Esophagus muscularis mucosa (tissue), 4 donors: ENCODE results near the gene NPHP4. TPM values are rescaled to one million over a fixed set of nuclear protein-coding genes. Genes with fewer than 3 reads are reported as not detected.
"Not testable (repeated sequence)": the region's sequence is repeated elsewhere in the genome, so short reads cannot be mapped to it uniquely, and the experiment has no call there.

ENCODE experiments used
- DNase-seq: peaks from one replicate; pipeline ENCODE4 v3.0.0-alpha.2; 2017; ENCODE audit errors: extremely low spot score
- H3K27ac ChIP-seq, 4 donors: fragments of 200-600 bp; sonication (generic); replicated peaks in 1 of 4; 1 replicate in 3 of 4; 2 replicates in 1 of 4; pipeline ENCODE4 v1.5.1; 2016 to 2019; ENCODE audit warnings: mild to moderate bottlenecking in 1 of 4
- H3K27me3 ChIP-seq, 4 donors: fragments of 200-600 bp; sonication (generic); one replicate each; pipeline versions ENCODE4 v1.5.1 to v1.6.0; 2016 to 2019
- H3K36me3 ChIP-seq, 4 donors: fragments of 200-600 bp; sonication (generic); one replicate each; pipeline ENCODE4 v1.5.1; 2016 to 2019
- H3K4me1 ChIP-seq, 4 donors: fragments of 200-600 bp; sonication (generic); one replicate each; pipeline ENCODE4 v1.5.1; 2016 to 2019
- H3K4me3 ChIP-seq, 4 donors: fragments of 200-600 bp; sonication (generic); 1 replicate in 2 of 4; 2 replicates in 2 of 4; pipeline ENCODE4 v1.5.1; 2016 to 2019; ENCODE audit warnings: mild to moderate bottlenecking in 4 of 4, moderate library complexity in 1 of 4
- H3K9me3 ChIP-seq, 4 donors: fragments of 200-600 bp; sonication (generic); 1 replicate in 3 of 4; 2 replicates in 1 of 4; pipeline ENCODE4 v1.5.1; 2016 to 2019
- CTCF ChIP-seq, 3 experiments: fragments of 200-600 bp in 2 of 3; fragments of 450-650 bp in 1 of 3; sonication (generic) in 2 of 3; IDR thresholded peaks; one replicate each; pipeline ENCODE4 v1.5.1; 2017 to 2019; ENCODE audit warnings: antibody characterized with exemption in 3 of 3, mild to moderate bottlenecking in 2 of 3, moderate library complexity in 1 of 3
- EP300 ChIP-seq: sonication (generic); formaldehyde crosslinking; IDR thresholded peaks from one replicate; pipeline ENCODE4 v1.6.1; 2017; ENCODE audit warnings: antibody characterized with exemption
- POLR2A ChIP-seq: fragments of 450-650 bp; IDR thresholded peaks from one replicate; pipeline ENCODE4 v1.6.1; 2017; ENCODE audit warnings: antibody characterized with exemption, moderate library complexity, mild to moderate bottlenecking, low read depth
- POLR2AphosphoS5 ChIP-seq, 2 donors: sonication (generic); formaldehyde crosslinking; IDR thresholded peaks; one replicate each; pipeline ENCODE4 v1.6.1; 2017; ENCODE audit warnings: antibody characterized with exemption in 2 of 2
- WGBS: methylation state at CpG from one replicate; pipeline ENCODE4 v1.1.5; 2018; 5-methylcytosine and 5-hydroxymethylcytosine counted together
- intact Hi-C: fragments of 100-400 bp; cut with DNase I; formaldehyde crosslinking; loops from one replicate; pipeline ENCODE4 v1.15.1; 2023
- total RNA-seq, 4 donors: library from RNA; depleted of rRNA; stranded (reverse); fragments of >200 nt; gene quantifications; one replicate each; pipeline versions ENCODE4 v1.1.0 to v1.2.1, GENCODE V29; 2016

The NPHP4 gene
- total RNA-seq, 4 donors from 2014 or later = 6.5 to 9.1 (median 8.0) TPM

DNA sequence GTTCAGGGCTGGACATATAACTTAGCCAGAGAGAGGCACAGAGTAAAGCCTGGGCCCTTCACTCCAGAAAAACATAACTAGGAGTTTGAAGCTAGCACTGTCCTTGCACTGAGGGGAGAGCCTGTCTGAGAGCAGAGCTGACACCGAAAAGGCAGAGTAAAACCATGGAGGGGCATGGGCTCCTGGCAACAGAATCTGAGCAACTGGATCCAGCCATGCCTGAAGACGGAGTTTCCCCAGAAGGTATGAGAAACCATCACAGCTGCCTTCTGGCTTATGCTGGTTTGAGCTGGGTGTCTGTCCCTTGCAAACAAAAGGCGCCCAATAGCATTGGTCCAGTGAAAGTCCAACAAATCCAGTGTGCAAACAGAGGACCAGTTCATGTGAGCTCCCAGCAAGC lies 137.5 kb downstream of the NPHP4 start:
- DNase-seq = no peak
- no peak overlapping the region for H3K4me3 ChIP-seq
- intact Hi-C loops = no loop called here
- H3K36me3 ChIP-seq = peaks cover 0 to 13% (median 0%) of the 10 kb centered on the region in 4 donors
- TF ChIP-seq CTCF (IDR thresholded peaks at IDR 0.05) (no peak), EP300 (no peak), POLR2A (no peak), POLR2AphosphoS5 (IDR thresholded peaks at IDR 0.05) (no peak)
- H3K27me3 ChIP-seq = no peaks in the 10 kb centered on the region
- H3K4me1 ChIP-seq = no peaks in the 10 kb centered on the region
- no peak overlapping the region for H3K27ac ChIP-seq
- no peaks in the 10 kb centered on the region for H3K9me3 ChIP-seq
- WGBS = 91% methylated on average over 3 of the region's 3 CpGs

DNA sequence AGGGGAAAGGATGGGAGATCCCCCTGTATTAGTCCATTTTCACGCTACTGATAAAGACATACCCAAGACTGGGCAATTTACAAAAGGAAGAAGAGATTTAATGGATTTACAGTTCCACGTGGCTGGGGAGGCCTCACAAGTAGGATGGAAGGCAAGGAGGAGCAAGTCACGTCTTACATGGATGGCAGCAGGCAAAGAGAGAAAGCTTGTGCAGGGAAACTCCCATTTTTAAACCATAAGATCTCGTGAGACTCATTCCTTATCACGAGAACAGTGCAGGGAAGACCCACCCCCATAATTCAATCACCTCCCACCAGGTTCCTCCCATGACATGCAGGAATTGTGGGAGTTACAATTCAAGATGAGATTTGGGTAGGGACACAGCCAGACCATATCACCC lies 138.4 kb downstream of the NPHP4 start:
- H3K27me3 ChIP-seq, intact Hi-C loops, H3K9me3 ChIP-seq, H3K36me3 ChIP-seq, DNase-seq, H3K4me3 ChIP-seq, H3K27ac ChIP-seq, H3K4me1 ChIP-seq: not testable (repeated sequence)
- WGBS = 82% methylated on average over 5 of the region's 5 CpGs

DNA sequence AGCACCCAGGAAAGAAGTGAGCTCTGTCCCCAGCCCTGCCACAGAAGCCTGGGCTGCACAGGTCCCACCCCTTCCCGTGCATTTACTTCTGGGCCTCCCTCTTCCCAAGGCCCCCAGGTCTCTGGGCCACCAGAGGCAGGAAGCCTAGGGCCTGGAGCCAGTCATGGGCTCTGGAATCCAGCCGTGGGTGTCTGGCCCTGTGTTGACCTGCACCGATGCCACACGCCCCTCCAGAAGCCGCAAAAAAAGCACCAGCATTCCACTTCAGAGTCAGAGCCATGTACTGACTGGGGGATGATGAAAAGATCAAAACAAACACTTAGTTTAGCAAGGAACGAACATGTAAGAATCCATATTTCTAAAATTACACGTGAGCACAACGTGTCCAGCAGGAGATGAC lies 141.7 kb downstream of the NPHP4 start:
- no peaks in the 10 kb centered on the region for H3K4me1 ChIP-seq
- H3K27me3 ChIP-seq = peaks cover 0 to 36% (median 6%) of the 10 kb centered on the region in 4 donors
- no peaks in the 10 kb centered on the region for H3K36me3 ChIP-seq
- H3K4me3 ChIP-seq = no peak overlapping the region
- no peaks in the 10 kb centered on the region for H3K9me3 ChIP-seq
- 75% methylated on average over 8 of the region's 8 CpGs for WGBS
- no peak overlapping the region for H3K27ac ChIP-seq
- intact Hi-C loops = no loop called here
- no peak for DNase-seq
- TF ChIP-seq EP300 (no peak), POLR2AphosphoS5 (IDR thresholded peaks at IDR 0.05) (no peak), POLR2A (no peak), CTCF (IDR thresholded peaks at IDR 0.05) (no peak)

- peaks cover 0 to 45% (median 9%) of the 10 kb centered on the region in 4 donors for H3K27me3 ChIP-seq
- H3K9me3 ChIP-seq = no peaks in the 10 kb centered on the region
- H3K4me1 ChIP-seq = no peaks in the 10 kb centered on the region
- no peak overlapping the region for H3K27ac ChIP-seq
- DNase-seq = no peak
- WGBS = 66% methylated on average over 4 of the region's 4 CpGs
- intact Hi-C loops = no loop called here
- TF ChIP-seq EP300 = no peak
- no peak for TF ChIP-seq CTCF (IDR thresholded peaks at IDR 0.05)
- TF ChIP-seq POLR2AphosphoS5 (IDR thresholded peaks at IDR 0.05) = no peak
- no peak for TF ChIP-seq POLR2A
- no peaks in the 10 kb centered on the region for H3K36me3 ChIP-seq
- no peak overlapping the region for H3K4me3 ChIP-seq
Measured at GRCh38 chr1:5849550-5849949, 142.7 kb downstream of the NPHP4 start.

DNA sequence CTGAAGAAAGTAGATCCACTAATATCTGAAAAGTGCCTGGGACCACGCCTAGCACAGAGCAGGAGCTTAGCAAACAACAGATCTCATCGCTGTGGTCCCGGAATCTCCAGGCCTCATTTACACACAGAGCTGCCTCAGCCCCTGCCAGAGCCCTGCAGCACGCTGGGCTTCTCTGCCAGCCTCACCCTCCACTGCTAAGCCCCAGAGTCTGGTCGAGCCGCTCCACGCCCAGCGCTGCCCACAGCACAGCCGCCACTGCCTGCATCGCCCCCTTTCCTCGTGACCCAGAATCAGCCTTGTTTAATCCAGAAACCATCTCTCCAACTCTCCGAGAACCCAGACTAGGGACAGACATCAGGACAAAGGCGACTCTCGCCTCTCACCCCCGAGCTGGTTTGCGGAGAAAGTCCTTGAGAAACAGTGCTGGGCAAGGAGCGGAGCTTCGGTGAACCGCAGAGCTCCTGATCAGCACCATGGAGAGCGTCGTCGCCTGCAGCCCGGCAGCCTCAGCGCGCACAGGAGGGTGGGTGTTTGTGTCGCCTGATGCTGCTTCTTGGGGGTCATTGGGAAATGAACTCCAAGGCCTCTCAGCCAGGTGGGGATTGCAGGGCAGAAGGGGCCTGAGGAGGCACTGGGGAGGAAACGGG lies 145.1 kb downstream of the NPHP4 start:
- peaks cover 0 to 68% (median 9%) of the 10 kb centered on the region in 4 donors for H3K27me3 ChIP-seq
- H3K27ac ChIP-seq = no peak overlapping the region
- no peak for TF ChIP-seq EP300
- TF ChIP-seq CTCF (IDR thresholded peaks at IDR 0.05) = no peak
- TF ChIP-seq POLR2A = no peak
- no peak for TF ChIP-seq POLR2AphosphoS5 (IDR thresholded peaks at IDR 0.05)
- intact Hi-C loops = no loop called here
- 50% methylated on average over 17 of the region's 27 CpGs for WGBS
- no peaks in the 10 kb centered on the region for H3K9me3 ChIP-seq
- no peaks in the 10 kb centered on the region for H3K4me1 ChIP-seq
- H3K4me3 ChIP-seq = no peak overlapping the region
- no peak for DNase-seq
- no peaks in the 10 kb centered on the region for H3K36me3 ChIP-seq
